HG03039 (cell line): Measurements from ENCODE around the gene STRBP.
"Not testable (repeated sequence)": the region's sequence is repeated elsewhere in the genome, so short reads cannot be mapped to it uniquely, and the experiment has no call there.

Source experiments
- ATAC-seq: cut with Tn5 transposase; IDR thresholded peaks from one replicate; pipeline ENCODE4 v1.9.1; 2021; ENCODE audit warnings: mild to moderate bottlenecking, moderate library complexity; ENCODE audit not compliant: unreplicated experiment

The STRBP gene

DNA sequence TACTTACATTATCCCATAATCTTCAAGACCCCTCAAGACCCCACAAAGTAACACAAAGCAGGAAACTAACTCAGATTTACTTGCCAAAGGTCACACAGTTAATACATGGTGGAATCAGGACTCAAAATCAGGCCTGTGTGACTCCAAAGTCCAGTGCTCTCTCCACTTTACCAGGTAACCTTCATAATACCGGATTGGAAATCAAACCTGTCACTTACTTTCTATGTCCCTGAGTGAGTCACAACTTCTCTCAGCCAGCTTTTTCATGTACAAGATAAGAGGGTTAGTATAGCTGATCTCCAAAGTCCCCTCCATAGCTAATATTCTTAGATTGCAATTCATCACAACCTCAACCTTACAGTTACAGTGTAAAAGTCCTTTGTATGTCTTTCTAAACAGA is 17.1 kb downstream of the STRBP start:
- ATAC-seq: no peak

DNA sequence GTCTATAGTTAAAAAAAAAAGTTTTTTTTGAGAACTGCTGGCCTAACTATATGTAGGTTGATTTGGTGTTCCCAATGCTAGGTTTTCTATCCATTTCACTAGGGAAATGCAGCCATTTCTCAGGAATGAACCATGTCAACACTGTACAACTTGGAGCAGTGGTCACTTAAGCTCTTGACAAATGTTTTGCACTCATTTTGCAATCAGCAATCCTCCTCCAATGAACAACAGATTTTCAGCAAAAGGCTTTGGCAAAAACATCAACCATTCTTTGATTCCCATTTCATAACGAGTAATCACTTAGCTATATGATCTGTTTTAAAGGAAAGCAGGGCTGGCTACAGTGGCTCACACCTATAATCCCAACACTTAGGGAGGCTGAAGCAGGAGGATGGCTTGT is 17.9 kb downstream of the STRBP start:
- no peak for ATAC-seq

DNA sequence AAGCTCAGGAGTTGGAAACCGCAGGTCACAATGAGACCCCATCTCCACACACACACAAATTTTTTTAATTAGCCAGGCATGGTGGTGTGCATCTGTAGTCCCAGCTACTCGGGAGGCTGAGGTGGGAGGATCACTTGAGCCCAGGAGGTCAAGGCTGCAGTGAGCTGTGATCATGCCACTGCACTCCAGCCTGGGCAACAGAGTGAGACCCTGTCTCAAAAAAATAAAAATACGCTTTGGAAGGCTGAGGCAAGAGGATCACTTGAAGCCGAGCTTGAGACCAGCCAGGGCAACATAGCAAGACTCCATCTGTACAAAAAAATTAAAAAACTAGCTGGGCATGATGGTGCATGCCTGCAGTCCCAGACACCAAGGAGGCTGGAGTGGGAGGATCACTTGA is 19.2 kb downstream of the STRBP start:
- not testable (repeated sequence) for ATAC-seq

DNA sequence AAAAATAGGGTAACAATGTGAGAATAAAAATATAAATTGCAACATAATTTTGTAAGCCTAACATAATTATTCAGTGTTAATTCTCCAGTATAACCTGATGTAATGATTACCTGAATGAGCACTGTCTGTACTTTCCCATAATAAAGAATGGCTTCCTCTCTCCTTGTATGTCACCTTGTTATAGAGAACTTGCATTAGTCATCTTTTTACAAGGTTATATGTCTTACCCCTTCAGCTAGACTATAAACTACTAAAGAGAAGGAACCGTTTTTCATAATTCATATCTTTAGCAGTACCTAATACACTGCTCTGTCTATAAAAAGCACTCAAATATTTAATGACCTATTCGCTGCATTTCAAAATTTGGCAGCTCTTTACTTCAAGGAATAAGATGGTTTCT is 19.8 kb downstream of the STRBP start:
- no peak for ATAC-seq

DNA sequence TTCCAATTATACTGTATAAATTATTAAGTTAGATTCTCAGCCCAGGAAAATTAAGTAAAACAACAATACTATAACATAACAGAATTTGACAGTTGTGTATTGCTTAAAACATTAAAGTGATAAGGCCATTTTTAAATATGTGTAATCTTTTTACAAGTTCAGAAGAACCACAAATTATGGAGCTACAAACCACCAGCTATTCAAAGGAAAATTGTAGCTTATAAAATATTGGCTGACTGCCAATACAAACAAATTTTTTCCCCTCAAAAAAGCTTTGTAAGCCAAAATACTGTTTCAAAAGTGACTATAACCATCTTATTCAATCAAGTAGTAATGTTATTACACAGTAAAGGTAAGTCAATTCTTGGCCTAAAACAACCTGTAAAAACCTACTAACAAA is 21.9 kb downstream of the STRBP start:
- no peak for ATAC-seq

DNA sequence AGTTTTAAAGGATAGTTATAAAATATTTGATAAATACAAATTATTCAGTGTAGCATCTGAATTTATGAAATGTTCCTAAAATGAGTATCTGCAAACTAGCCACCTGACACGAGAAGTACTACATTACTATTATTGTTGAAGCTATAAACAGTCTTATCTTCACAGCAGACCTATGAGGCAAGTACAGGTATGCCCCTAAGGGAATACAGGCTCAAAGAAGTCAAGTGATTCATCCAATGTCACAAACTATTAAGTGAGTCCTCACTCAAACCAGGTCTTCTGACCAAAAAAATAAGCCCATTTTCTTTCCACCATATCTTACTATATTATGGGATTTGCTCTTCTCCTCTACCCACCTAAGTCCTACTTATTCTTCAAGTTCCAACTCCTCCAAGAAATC is 28.7 kb downstream of the STRBP start:
- no peak for ATAC-seq

DNA sequence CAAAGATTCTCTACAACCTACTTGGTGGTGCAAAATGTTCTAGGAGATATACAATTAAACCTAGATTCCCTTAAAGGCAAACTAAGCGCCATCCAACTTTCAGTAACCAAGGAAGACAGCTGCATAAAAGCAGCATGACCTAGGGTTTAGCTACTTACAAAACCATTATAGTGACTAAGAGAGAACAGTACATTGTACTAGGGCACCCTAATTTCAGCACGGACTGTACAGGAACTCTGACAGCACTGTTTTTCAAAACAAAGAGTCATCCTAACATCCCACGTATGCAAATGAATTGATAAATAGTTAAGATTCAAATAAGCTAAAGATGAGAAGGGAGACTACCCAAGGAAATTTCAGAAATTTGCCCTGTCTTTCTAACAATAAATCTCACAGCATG is 30.0 kb downstream of the STRBP start:
- ATAC-seq: no peak

DNA sequence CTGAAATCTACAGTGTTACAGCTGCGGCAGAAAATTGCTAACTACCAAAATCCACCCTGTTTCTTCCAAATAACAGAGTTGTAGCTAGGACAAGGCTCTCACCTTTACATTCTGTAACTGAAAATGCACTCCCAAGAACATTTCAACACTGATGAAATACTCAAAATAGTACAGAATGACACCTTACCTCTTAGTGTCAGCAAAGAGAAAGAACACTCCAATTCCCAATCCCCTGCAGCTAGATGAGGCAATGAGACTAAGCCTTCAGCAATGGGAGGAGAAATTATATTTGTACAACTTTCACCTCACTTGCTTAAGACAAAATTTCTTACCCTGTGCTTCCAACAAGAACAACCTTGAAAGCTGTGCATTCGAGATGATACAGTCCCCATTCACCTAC is 31.2 kb downstream of the STRBP start:
- no peak for ATAC-seq

DNA sequence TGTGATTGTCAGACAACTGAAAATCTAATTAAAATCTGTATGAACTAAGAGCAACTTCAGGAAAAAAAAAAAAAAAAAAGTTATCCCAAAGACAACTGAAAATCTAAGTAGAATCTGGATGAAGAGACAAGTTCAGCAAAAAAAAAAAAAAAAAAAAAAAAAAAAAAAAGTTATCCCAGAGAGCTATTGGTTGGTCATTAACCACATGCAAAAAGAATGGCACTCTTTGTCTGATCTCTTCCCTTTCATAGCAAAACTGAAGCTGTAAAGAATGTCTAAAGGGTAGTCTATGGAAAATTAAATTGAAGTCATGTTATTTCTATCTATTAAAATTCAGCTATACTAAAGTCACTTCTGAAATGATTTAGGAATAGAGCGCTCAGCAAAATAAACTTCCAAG is 32.9 kb downstream of the STRBP start:
- no peak for ATAC-seq

DNA sequence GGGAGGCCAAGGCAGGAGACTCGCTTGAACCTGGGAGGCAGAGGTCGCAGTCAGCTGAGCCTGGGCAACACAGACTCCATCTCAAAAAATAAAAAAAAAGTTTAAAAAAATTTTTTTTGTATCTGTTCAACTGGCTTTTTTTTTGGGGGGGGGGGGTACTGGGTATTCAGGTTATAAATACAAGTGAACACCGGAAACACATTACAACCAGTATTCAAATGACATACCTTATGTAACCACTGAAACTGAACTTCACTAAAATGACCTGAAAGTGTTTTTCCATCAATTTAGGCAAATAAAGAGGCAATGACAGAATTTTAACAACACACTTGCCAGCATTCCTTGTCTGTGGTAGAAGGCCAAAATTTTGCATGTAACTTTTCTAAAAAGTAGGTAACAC is 33.5 kb downstream of the STRBP start:
- ATAC-seq: no peak

DNA sequence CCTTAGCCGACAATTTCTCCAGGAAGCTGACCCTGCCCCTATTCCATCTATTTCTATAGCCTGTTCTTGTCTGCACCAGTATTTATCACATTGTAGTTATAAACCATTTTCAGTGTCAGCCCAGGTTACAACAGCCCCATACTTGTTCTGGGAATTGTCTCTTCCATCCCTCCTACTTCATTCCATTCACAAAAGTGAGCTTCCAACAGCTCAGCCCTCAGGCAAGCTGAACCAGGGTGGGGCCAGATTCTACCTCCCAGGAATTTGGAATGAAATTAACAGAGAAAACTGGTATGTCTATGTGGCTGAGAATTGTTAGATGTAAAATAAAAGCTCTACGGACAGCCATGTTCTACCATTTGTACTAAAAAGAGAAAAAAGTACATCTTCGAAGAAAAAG is 36.1 kb downstream of the STRBP start:
- no peak for ATAC-seq

DNA sequence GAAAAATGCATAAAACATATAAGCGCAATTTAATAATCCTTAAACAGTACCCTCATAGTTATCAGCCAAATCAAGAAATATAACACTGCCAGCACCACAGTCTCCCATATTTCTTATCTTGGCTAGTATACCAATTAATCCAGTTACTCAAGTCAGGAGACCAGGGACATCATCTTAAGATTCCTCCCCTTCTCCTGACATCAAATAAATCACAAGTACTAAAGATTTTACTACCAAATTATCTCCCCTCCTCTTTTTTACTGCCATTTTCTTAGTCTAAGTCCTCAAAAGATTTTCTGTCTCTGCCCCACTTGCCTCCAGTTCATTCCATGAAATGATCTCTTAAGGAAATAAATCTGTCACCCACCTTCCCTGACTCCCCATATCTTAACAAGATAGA is 37.0 kb downstream of the STRBP start:
- ATAC-seq: no peak

DNA sequence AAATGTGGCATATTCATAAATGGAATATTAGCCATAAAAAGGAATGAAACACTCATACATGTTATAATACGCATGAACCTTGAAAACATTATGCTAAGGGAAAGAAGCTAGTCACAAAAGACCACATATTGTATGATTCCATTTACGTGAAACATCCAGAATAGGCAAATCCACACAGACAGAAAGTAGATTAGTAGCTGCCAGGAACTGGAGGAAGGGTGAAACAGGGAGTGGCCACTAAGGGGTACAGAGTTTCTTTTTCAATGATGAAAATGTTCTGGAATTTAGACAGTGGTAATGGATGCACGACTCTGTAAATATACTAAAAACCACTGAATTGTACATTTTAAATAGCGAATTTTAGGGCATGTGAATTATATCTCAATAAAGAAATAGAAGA is 39.4 kb downstream of the STRBP start:
- no peak for ATAC-seq

DNA sequence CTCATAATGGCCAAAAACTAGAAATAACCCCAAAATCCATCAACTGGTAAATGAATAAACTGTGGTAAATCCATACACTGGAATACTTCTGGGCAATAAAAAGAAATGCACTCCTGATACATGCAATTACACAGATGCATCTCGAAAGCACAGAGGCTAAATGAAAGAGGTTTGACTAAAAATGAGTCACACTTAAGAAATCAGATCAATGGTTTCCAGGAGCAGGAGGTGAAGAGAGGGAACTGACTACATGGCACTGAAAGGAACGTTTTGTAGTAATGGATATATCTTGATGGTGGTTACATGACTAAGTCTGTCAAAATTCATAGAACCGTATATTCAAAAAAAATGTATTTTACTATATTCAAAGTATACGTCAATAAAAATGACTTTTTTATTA is 42.4 kb downstream of the STRBP start:
- no peak for ATAC-seq

DNA sequence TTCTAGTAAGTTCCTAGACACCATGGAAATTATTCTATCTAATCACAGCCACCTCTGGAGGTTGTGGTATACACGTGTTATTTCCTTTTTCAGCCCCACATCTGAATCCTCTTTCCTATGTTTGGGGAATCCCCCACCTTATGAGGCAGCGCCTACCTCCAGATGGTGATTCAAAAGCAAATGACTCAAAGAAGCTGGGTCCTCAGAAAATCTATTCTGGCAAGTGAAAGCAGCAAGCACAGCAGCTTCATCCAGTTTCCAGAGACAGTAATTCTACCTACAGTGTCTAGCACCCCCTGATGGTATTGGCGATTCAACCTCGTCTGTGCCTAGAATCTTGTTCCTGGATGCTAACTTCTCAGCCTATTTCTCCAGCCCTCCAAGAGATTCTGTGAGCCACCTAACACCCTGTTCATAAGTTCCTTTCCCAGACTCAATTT is 43.0 kb downstream of the STRBP start:
- ATAC-seq: peak; percentile 77

DNA sequence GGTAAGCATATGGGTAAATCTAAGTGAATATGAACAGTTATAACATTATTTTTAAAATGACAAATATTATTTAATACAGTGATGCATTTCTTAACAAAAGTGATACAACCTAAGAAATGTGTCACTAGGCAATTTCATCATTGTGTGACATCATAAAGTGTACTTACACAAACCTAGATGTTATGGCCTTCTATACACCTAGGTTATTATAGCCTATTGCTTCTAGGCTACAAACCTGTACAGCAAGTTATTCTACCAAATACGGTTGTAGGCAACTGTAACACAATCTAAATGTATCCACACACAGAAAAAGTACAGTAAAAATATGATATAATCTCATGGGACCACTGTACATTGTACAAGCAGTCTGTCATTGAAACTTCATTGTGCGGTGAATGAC is 48.3 kb downstream of the STRBP start:
- no peak for ATAC-seq

DNA sequence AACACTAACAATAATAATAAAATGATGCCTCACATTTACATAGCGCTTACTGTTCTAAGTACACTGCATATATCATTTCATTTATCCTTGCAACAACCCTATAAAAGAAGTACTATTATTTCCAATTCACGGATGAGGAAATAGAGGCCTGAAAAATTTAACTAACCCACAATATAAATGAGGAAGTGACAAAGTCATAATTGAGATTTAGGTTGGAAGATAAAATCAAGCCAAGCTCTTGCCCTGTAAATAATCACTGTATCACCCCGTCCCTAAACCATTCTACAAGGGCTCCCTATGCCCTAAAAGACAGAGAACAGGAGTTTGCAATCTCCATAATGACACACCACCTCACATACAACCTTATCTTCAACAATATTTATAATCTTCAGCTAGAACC is 49.6 kb downstream of the STRBP start:
- no peak for ATAC-seq

DNA sequence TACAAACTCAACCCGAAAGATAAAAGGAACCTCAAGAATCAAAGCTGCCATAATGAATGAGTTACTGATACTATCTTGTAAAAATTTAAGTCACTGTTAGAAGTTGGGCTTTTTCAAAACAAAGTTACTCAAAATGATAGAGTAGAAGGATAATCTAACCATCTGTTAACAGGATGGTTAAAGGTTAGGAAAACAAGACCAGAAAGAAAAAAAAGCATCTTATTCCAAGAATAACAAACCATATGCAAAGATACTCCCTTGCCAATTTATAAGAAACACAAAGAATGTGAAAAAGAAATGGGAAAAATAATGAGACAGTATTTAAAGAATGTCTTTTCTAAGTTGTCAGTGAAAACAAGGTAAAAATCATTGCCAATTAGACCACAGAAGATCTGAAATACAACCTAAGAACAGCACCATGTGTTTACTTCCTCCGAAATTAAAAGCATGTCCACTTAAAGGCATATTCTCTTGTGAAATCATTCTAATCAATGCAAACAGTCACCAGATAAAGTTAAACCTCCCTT is 51.2 kb downstream of the STRBP start:
- no peak for ATAC-seq

DNA sequence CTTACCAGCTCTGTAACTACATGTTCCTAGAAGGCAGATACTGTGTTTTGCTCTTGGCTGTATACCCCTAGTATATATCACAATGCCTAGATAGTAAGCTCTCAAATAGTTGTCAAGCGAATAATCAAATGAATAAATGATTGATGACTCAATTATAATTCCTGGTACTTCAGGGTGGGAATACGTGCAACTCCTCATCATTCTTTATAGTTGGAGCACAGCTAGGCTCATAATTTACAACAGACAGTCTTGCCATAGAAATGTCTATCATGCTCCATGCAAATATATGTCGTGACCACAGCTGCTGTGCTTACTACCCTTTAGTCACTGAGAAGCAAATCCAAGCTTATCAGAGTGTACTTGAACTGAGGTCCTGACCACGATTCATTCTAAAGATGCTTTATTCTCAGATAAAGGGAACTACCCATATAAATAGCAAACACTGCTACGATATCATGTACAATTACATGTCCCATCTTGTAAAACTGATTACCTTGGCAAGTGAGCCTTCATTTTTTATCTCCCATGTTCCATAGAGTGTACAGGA is 52.1 kb downstream of the STRBP start:
- ATAC-seq: no peak

DNA sequence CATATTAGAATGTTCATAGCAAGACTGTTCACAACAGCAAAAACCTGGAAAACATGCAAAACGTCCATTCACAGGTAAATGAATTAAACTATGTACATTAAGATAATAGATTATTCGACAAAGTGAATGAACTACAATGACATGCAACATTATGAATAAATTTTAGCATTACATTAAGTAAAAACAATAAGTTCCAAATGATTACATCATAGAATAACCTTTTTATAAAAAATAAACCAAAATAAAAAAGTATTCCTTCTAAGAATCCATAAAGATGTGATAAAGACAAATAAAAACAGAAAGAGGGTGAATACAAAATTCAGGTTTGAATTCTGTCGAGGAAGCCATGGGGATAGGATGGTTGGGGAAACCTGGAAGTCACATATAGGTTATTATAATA is 57.3 kb downstream of the STRBP start:
- no peak for ATAC-seq

DNA sequence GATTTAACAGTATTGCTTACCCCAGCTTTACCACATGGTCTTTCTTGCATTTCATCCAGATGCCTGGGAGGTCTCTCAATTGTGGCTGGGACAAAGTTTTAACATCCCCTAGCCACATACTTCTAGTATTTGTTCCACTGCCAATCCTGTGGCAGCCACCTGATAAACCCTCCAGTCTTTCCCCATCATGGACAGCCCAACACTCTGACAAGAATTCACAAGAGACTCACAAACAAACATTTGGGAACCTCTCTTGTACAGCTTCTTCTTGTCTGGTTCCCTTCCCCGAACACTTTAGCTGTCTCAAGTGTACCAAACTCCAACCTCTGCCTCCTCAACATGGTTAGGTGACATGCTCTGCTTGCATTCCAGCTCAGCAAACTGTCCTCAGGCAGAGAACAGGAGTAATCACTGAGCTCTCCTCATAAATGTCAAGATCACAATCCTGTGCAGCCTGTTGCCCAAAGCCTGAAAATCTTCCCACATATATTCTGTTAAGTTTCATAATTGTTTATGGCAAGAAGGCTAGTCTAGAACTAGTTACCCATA is 59.7 kb downstream of the STRBP start:
- ATAC-seq: no peak

DNA sequence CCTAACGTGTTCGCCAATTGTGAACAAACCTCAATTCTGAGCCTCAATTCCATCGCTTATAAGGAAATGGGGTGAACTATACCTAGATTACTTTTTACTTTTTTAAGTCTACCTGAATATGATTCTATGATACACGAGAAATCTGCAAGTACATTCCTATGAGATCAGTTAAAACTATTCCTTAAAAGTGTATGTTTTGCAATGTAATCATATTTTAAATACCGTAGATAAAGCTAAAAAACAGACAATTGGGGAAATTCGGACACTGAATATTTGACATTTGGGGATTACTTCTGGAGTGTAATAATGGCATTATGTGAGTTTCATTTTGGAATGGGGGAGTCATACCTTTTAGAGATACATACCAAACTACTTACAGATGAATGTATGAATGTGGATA is 62.3 kb downstream of the STRBP start:
- no peak for ATAC-seq

DNA sequence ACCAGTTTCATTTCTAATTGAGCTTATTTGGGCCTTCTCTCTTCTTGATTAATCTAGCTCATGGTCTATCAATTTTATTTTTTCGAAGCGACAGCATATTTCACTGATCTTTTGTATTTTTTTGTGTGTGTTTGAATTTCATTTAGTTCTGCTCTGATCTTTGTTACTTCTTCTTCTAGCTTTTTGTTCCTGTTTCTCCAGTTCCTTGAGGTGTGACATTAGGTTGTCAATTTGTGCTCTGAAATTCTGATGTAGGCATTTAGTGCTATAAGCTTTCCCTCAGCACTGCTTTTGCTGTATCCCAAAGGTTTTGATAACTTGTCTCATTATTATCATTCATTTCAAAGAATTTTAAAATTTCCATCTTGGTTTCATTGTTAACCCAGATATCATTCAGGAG is 67.3 kb downstream of the STRBP start:
- ATAC-seq: no peak
